ENCODE results near the gene ARHGEF1. TPM values are rescaled to one million over a fixed set of nuclear protein-coding genes. Genes with fewer than 3 reads are reported as not detected.

Gene ARHGEF1
- total and polyA plus RNA-seq, 7 donors: 15.8 to 28.0 (median 20.7) TPM

- peaks cover 16 to 75% of the 10 kb centered on the region in 2 donors for H3K36me3 ChIP-seq (ENCODE audit: insufficient read depth in 1 of 2, low read depth in 1 of 2)
- no peaks in the 10 kb centered on the region for H3K9me3 ChIP-seq
- intact Hi-C loops (cut with DNase I): no loop called here
- H3K4me1 ChIP-seq: peaks cover 3% of the 10 kb centered on the region
- TF ChIP-seq CTCF (IDR thresholded peaks at IDR 0.05): no peak
- no peak overlapping the region for H3K27ac ChIP-seq
- H3K27me3 ChIP-seq (ENCODE audit: insufficient read depth in 3 of 3, low read length in 2 of 3): no peaks in the 10 kb centered on the region
- no peak overlapping the region for H3K4me3 ChIP-seq
- DNase-seq: peak in 1 of 2 donors; percentile 33
- ATAC-seq: no peak
- 78 to 85% (median 81%) methylated on average over 11 to 13 of the region's 13 CpGs for WGBS, 3 donors
Measured at GRCh38 chr19:41869374-41869955, 13.5 kb upstream of the ARHGEF1 start.

- DNase-seq (peak in 1 of 2 donors; percentile 37), ATAC-seq (no peak)
- H3K9me3 ChIP-seq: no peaks in the 10 kb centered on the region
- peaks cover 16 to 65% of the 10 kb centered on the region in 2 donors for H3K36me3 ChIP-seq (ENCODE audit: insufficient read depth in 1 of 2, low read depth in 1 of 2)
- no peak overlapping the region for H3K27ac ChIP-seq
- WGBS, 3 donors: 47 to 91% (median 86%) methylated on average over 3 of the region's 3 CpGs
- no peak overlapping the region for H3K4me3 ChIP-seq
- intact Hi-C loops (cut with DNase I): no loop called here
- H3K27me3 ChIP-seq (ENCODE audit: insufficient read depth in 3 of 3, low read length in 2 of 3): no peaks in the 10 kb centered on the region
- H3K4me1 ChIP-seq: peaks cover 3% of the 10 kb centered on the region
- TF ChIP-seq CTCF (IDR thresholded peaks at IDR 0.05): no peak
Measured at GRCh38 chr19:41870401-41870873, 12.5 kb upstream of the ARHGEF1 start.

- H3K9me3 ChIP-seq: no peaks in the 10 kb centered on the region
- no peak for TF ChIP-seq CTCF (IDR thresholded peaks at IDR 0.05)
- no peak overlapping the region for H3K4me3 ChIP-seq
- no peaks in the 10 kb centered on the region for H3K27me3 ChIP-seq (ENCODE audit: insufficient read depth in 3 of 3, low read length in 2 of 3)
- ATAC-seq: peak in 3 of 4 donors; percentile 12 to 15 (median 12)
- no peak overlapping the region for H3K27ac ChIP-seq
- intact Hi-C loops (cut with DNase I): no loop called here
- DNase-seq: peak in 1 of 2 donors; percentile 46
- WGBS, 3 donors: 59 to 61% (median 60%) methylated on average over 16 of the region's 16 CpGs
- H3K36me3 ChIP-seq (ENCODE audit: insufficient read depth in 1 of 2, low read depth in 1 of 2): peaks cover 16 to 53% of the 10 kb centered on the region in 2 donors
- no peaks in the 10 kb centered on the region for H3K4me1 ChIP-seq
Measured at GRCh38 chr19:41871573-41872383, 11.2 kb upstream of the ARHGEF1 start.

GRCh38 chr19:41872384-41872774 lies 10.6 kb upstream of the ARHGEF1 start:
- 85 to 87% (median 86%) methylated on average over 12 of the region's 12 CpGs for WGBS, 3 donors
- Histone ChIP-seq H3K9me3 (no peaks in the 10 kb centered on the region), H3K4me1 (no peaks in the 10 kb centered on the region), H3K27ac (no peak overlapping the region), H3K27me3 (ENCODE audit: insufficient read depth in 3 of 3, low read length in 2 of 3) (no peaks in the 10 kb centered on the region), H3K4me3 (no peak overlapping the region), H3K36me3 (ENCODE audit: insufficient read depth in 1 of 2, low read depth in 1 of 2) (peaks cover 16 to 47% of the 10 kb centered on the region in 2 donors)
- ATAC-seq (peak in 1 of 4 donors; percentile 8), DNase-seq (no peak)
- intact Hi-C loops (cut with DNase I): no loop called here
- no peak for TF ChIP-seq CTCF (IDR thresholded peaks at IDR 0.05)
